Mammary epithelial cell (primary cell): Measurements from ENCODE around the gene HDGFL3.
"Not testable (repeated sequence)": the region's sequence is repeated elsewhere in the genome, so short reads cannot be mapped to it uniquely, and the experiment has no call there.

Experiments
- CTCF ChIP-seq, 2 donors: IDR thresholded peaks in 1 of 2; conservative IDR thresholded peaks in 1 of 2; 2 replicates each; pipeline ENCODE4 v1.5.1; 2011 to 2012; ENCODE audit warnings: inconsistent platforms in 2 of 2, low read length in 2 of 2, mild to moderate bottlenecking in 2 of 2, control low read depth in 1 of 2, low read depth in 1 of 2; ENCODE audit not compliant: insufficient read depth in 1 of 2; ENCODE audit errors: extremely low read depth in 1 of 2
- EZH2 ChIP-seq: IDR thresholded peaks from 2 replicates; pipeline ENCODE4 v1.6.1; 2012; ENCODE audit warnings: low read length, inconsistent platforms, borderline replicate concordance

GRCh38 chr15:83085864-83086552 is 121.6 kb downstream of the HDGFL3 start:
- TF ChIP-seq CTCF (conservative IDR thresholded peaks at IDR 0.05 in 1 of 2, IDR thresholded peaks at IDR 0.05 in 1 of 2; ENCODE audit: extremely low read depth in 1 of 2, insufficient read depth in 1 of 2, low read depth in 1 of 2, low read length in 2 of 2); EZH2: not testable (repeated sequence)
